NCI-H526 treated with DMSO at 0.1 percent for 48 hours (cell line): Measurements from ENCODE around the gene INMT.

Source experiments
- DNase-seq: peaks from one replicate; lab custom pipeline; 2025; lab: John Stamatoyannopoulos, UW

The INMT gene

DNA sequence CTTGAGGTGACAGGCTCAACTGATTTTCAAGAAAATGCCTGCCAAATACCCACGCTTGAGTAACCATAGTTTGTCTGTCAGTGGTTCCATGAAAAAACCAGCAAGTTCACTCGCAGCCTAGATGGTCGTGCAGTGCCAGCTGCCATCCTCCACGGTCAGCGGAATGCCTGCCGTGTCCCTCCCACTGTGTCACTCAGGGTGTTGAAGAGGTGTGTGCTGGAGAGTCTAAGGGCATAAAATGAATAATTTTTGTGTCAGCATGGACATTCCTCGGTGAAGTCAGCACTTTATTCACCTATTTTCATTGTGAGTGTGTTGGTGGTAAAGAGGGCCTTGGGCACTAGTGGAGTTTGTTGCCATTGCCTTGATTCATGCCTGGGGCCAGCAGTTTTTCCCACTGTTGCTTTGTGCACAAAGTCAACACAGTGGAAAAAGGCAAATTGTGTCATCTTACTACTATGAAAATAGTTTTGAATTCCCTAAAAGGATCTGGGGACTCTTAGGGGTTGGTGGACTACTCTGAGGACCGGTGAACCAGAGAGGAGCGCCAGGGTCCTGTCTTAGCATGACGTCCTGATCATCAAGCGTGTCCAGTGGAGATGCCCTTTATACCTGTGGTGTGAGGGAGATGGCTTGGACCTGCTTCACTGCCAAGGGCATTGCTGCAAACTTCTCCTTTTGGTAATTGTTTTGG is 36.9 kb downstream of the INMT start:
- DNase-seq = no peak

DNA sequence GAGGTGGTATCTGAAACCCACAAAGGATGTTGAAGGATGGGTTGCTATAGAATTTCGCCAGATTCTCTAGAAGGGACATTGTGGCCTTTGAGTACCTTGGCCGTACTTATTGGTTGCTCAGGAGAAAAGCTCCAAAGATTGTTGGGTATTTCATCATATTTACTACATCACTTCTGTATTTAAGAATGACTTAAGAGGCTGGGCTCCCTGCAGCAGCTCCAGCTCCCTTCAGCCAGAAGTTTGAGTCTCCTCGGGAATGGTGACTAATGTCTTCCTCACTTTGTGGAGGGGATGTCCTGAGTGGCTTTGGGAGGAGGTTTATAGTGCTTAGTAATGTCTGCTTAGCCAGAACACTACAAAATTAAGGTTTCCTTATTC is 37.4 kb downstream of the INMT start:
- DNase-seq = no peak

DNA sequence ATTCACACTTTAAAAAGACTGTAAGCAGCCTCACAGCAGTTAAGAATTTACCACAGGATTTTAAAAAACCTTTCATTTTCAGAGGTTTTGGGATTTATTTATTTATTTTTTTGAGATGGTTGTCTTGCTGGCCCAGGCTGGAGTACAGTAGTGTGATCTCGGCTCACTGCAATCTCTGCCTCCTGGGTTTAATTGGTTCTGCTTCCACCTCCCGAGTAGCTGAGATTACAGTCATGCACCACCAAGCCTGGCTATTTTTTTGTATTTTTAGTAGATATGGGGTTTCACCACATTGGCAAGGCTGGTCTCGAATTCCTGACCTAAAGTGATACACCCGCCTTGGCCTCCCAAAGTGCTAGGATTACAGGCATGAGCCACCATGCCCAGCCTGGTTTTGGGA is 38.4 kb downstream of the INMT start:
- DNase-seq = no peak

DNA sequence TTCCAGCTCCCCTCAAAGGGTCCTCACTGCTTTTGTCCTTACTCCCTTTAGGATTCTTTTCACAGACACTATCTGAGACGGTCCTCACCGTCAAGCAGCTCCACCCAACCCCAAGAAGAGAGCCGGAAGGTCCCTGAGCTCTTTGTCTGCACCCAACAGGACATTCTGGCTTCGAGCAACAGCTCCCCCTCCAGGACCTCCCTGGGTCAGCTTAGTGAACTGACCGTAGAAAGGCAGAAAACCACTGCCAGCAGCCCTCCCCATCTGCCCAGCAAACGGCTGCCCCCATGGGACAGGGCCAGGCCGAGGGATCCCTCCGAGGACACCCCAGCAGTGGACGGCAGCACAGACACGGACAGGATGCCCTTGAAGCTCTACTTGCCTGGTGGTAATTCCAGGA is 39.2 kb downstream of the INMT start:
- DNase-seq = no peak

DNA sequence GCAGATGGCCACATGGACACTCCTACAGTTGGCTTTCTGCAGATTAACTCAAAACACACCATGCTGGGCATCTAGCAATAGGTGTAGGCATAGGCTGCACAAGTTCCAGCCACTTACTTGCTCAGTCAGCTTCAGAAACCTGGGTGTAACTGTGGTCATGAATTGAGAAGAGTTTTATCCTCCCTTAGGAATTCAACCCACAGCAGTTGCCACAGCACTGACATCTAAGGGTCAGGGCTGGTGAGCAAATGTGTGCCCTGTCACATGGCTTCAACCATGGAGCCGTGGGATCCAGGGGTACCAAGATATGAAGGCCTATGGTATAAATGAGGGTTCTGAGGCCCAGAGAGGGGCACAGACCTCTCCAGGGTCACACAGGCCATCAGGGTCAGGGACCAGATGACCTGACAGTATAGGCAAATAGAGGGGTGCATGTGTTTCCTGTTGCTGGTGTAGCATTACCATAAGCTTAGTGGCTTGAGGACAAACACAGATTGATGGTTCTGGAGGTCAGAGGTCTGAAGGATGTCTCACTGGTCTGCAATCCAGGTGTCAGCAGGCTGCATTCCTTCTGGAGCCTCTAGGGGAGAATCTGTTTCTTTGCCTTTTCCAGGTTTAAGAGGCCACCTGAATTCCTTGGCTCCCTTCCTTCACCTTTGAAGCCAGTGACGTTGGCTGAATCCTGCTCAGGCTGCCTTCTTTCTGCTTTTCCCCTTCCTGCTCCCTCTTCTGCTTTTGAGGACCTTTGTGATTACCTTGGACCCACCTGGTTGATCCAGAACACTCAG is 43.4 kb downstream of the INMT start:
- DNase-seq = no peak

DNA sequence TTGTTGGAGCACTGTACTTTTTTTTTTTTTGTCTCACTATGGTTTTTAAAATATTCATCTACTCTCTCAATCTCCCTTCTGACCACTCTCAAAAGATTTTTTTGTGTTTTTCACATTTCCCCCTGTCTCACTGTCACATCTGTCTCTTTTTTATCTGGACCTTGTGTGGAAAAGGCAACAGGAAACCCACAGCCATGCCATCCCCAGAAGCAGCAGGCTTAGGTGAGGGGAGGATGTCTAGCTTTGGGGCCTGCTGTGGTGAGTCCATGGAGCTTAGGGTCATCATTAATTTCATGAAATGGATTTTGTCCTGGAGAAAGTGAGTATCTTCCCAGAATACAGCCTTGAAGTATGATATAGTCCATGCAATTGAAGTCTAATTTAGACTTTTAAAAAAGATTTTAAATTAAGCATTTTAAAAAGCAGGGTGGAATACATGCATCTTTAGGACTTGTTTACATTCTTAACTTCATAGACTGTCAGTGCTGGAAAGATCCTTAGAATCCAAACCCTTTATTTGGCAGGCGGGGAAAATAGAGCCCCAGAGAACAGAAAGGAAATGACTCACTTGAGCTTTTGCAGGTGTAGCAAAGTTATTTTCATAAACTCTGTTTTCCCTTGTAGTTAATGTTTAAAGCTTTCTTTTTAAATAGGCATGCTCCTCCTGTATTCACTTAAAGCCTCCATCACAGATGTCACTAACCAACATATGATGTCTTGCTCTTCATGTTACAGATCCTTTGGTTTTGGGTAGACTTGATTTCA is 44.4 kb downstream of the INMT start:
- no peak for DNase-seq

DNA sequence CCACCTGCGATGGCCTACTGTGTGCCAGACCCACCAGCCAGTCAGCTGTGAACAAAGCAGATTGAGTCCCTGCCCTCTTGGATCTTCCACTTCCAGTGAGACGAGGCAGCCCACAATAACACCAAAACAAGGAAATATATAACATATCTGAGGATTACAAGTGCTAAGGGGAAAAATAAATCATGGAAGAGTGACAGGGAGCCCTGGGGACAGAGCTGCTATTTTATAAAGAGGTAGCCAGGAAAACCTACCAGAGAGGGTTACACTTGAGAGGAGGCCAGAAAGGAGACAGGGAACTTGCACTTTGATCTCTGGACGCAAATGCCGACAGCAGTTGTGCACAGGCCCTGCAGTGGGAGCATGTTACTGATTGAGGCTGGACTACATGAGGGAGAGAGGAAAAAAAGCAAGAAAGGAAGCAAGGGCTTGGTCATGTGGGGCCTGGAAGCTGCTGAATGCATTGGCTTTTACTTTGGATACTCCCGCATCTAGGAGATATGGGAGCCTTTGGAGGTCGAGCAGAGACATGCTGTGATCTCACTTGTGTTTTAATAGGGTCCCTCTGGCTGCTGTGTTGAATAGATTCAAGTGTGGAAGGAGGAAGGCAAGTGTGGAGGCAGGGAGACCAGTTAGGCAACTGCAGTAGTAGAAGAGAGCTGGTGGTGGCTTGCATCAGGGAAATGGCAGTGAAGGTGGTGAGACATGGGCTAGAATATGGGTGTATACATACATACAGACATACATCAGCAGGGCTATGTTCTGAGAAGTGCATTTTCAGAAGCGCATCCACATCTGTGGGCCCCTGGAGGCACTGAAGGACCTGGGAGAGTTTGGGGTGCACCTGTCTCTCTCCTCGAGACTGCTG is 45.5 kb downstream of the INMT start:
- DNase-seq = no peak

DNA sequence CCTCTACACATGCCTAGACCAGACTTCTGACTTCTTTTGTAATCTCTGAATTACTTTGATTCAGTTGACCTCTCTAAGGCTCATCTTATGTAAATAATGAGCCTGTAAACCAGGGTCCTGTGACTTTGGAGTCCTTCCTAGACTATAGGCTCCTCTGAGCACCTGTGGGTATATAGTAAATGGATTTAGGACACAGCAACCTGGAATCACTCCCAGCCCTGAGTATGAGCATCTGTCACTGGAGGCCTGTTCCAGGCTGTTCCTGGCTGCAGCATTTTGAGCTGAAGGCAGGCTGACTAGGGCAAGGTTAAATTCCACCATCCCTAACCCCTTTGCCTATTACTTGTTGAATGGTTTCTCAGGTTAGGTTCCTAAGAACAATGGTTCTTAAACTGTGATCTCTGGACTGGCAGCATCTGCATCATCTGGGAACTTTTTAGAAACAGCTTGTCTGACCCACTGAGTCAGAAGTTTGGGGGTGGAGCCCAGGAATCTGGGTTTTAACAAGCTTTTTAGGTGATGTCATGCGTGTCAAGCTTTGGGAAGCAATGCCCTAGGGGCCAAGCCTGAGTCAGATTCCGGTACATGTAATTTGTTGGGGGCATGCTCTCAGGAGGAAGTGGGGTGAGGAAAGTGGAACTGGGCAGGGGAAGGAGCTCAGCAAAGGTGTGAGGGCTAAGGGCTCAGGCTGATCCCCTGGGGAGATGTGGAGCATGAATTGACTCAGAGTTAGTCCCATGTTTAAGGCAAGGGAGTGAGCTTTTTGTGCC is 47.5 kb downstream of the INMT start:
- no peak for DNase-seq

DNA sequence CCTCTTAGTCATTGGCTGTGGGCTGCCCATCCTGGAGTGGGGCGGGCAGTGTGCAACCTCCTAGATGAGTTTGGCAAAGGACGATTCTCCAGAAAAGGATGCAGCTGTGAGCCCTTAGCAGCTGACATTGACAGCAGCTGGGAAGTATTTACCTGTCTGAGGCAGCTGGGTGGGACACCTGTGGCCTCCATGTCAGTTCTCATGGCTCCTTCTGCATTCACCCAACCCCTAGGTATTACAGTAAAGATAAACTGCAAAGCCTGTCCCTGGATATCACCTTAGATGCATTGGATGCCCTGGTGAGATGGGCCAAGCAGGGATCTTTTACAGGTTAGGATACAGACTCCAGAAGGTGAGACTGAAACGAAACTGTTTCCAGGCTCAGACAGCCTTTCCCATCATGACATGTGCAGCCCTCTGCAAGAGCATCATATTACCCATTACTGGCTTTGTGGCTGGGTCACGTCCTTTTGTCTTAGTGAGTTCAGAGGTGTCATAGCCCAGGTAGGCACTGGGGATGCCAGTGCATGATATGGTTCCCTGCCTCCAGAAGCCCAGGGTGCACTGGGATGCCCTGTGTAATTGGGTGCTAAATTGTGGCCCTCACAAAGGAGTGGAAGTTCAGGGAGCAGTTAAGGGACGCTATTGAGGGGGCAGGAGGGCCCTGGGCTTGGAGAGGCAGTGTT is 48.2 kb downstream of the INMT start:
- no peak for DNase-seq

DNA sequence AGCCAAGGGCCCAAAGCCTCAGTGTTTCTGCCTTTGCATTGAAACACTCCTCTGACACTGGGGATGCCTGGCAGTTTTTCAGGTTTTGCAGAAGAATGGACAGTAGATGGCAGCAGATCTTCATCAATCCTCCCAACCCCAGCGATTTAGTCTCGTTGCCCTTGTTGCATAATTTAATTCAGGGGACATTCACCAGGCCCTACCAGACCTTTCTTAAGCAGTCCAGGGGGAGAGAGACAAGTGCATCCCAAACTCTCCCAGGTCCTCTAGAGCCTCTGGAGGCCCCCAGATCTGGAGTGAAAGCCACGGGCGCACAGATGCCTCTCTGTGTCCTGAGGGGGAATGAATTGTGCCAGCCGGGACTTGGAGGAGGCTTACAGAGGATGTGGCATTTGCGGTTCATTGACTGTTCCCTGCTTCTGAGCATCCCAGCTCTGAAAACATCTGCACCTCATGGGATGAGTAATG is 48.9 kb downstream of the INMT start:
- DNase-seq = peak; percentile 22

DNA sequence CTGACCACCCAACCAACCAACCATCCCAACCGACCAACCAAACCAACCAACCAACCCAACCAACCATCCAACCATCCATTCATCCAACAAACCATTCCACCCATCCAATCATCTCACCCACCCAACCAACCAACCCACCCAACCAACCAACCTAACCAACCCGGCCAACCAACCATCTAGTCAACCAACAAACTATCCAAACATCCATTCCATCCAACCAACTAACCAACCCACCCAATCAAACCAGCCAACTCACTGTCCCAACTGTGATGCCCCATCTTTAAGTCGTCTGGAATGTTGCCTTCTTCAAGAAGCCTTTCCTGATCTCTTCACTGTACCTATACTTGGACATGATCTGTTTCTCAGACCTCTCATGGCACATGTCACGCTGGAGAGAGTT is 50.9 kb downstream of the INMT start:
- DNase-seq = no peak

DNA sequence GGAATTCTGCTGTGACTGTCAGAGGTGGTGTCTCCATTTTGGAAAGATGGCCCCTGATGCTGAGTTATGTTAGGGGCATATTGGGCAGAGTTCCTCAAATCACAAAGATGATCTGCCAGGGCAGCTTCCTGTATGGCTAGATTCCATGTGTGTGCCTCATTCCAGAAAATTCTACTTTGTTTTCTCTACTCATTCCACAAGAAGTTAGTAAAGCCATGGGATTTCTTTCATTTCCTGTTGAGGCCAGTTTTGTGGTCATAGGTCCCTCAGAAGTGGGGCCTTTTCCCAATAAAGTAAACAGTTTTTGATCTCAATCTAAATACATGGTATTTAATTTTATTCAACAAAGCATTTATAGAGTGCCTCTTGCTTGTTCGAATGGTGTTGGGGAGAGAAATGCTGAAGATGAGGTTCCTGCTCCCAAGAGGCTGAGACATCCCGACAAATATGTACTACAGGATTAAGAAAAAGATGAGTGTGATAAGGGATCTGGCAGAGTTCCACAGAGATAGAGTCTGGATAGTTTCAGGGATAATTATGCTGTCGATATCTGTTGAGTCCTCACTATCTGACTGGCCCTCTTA is 52.2 kb downstream of the INMT start:
- no peak for DNase-seq

DNA sequence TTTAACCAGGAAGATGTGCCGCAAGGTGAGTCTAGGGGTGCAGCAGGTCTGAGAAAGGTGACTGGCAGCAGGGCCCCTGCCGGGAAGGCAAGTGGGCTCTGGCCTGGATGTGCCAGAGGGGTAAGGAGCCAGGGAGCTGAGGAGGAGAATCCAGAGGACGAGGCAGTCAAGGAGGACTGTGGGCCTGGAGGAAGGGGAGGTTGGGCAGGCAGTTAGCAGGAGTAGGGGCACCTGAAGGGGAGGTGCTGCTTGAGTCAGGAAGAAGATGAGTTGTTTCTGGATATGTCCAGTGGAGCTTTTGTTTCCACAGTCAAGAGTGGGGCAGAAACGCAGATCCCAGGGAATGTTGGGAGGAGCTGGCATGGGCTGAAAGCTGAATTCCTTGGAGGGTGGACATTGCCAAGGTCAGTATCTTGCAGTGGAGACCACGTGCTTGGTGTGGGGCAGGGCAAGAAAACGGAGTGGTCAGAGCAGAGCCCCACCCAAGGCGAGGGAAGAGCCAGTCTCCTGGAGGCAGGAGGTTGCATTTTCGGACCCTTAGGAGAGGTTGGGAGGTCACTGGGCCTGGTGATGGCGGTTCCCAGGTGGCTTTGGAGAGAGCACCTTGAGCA is 53.3 kb downstream of the INMT start:
- DNase-seq = no peak

DNA sequence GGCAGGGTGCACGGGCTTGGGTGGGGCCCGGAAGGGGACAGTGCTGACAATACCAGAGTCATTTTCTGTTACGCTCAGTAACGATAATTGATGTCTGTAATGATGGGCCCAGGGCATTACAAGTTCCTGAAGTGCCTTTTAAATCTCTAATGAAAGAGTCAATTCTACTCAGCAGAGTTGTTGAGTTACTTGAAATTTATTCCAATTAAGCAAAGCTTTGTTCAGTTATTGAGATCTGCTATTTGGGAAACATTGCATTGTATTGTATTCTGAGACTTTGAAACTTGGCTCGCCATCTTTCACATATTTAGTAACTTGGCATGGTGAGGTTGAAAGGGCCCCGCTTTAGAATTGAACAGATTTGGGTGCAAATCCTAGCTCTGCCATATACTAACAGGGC is 54.0 kb downstream of the INMT start:
- DNase-seq = no peak
